GM12873 (cell line): ENCODE data around the gene ADGRG1.

Source experiments
- TF ChIP-seq, protein P1 (sequence below): IDR thresholded peaks from 2 replicates; pipeline ENCODE4 v1.5.1; 2012; ENCODE audit warnings: low read depth, mild to moderate bottlenecking, moderate library complexity, low read length, control low read depth; ENCODE audit not compliant: insufficient read depth; ENCODE audit errors: missing control alignments

ADGRG1 gene

DNA sequence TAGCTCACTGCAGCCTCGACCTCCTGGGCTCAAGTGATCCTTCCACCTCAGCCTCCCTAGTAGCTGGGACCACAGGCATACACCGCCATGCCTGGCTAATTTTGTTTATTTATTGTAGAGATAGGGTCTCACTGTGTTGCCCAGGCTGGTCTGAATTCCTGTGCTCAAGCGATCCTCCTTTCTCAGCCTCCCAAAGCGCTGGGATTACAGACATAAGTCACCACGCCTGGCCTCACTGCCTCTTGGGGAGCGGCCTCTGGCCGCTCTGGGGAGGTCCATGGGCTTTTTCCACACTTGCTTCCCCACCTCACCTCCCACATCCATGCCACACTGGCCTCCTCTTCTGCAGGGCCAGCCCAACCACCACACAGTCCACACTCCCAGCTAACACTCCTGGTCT lies 21.4 kb downstream of the ADGRG1 start:
- TF ChIP-seq, protein P1, sequence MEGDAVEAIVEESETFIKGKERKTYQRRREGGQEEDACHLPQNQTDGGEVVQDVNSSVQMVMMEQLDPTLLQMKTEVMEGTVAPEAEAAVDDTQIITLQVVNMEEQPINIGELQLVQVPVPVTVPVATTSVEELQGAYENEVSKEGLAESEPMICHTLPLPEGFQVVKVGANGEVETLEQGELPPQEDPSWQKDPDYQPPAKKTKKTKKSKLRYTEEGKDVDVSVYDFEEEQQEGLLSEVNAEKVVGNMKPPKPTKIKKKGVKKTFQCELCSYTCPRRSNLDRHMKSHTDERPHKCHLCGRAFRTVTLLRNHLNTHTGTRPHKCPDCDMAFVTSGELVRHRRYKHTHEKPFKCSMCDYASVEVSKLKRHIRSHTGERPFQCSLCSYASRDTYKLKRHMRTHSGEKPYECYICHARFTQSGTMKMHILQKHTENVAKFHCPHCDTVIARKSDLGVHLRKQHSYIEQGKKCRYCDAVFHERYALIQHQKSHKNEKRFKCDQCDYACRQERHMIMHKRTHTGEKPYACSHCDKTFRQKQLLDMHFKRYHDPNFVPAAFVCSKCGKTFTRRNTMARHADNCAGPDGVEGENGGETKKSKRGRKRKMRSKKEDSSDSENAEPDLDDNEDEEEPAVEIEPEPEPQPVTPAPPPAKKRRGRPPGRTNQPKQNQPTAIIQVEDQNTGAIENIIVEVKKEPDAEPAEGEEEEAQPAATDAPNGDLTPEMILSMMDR = no peak

DNA sequence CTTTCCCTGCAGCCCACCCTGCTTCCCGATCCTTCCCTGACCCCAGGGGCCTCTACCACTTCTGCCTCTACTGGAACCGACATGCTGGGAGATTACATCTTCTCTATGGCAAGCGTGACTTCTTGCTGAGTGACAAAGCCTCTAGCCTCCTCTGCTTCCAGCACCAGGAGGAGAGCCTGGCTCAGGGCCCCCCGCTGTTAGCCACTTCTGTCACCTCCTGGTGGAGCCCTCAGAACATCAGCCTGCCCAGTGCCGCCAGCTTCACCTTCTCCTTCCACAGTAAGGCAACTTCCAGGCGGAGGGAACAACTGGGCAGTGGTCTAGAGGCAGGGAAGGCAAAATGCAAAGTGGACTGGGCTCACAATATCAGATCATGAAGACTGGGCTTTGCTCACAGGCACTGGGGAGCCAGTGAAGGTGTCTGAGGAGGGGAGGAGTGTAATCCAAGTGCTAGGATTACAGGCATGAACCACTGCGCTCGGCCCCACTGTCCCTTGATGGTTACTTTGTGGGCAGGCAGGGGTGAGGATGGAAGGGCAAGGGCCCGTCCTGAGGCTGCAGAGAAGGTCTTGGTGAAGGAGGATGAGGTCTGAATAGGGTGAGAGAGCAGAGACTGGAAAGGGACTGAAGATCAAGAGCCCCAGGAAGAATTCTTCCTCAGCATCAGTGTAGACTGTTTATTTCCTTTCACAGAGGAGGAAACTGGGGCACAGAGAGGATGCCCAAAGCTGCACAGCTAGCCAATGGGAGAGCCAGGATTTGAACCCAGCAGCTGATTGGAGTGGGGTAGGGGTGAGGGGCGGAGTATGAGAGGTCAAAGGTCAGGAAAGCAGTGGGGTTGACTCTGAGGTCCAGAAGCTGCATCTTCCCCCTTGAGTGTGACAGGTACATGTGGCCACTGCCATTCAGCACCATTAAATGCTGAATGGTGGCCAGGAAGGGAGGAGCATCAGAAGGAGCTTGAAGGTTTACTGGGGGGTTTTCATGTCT lies 23.2 kb downstream of the ADGRG1 start:
- TF ChIP-seq, protein P1 = no peak

DNA sequence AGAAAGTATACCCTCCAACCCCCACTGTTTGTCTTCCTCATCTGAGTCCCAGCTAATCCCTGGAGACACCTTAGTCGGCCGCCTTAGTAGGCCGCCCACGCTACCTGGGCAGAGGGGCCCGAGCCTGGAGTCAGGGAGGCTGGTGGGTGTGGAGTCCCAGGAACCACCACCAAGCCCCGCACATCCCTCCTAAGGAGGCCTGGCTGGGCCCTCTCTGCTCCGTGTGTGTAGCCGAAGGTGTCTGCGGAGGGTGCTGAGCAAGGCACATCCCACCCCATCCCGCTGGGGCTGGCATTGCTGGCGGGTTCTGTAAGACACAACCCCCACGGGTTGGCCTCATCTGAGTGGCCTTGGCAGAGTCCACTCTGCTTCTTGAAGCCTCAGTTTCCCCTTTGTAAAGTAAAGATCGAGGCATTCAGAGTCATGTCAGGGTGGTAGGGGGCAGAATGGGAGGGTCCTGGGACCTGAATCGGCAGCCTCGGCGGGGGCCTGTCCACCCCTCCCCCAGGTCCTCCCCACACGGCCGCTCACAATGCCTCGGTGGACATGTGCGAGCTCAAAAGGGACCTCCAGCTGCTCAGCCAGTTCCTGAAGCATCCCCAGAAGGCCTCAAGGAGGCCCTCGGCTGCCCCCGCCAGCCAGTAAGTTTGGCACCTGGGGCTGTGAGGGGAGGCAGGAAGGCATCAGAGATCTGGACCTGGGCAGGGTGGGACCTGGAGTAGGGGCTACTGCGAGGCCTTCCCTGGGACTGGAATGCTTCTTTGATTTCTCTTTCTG lies 24.5 kb downstream of the ADGRG1 start:
- TF ChIP-seq, protein P1 = no peak

DNA sequence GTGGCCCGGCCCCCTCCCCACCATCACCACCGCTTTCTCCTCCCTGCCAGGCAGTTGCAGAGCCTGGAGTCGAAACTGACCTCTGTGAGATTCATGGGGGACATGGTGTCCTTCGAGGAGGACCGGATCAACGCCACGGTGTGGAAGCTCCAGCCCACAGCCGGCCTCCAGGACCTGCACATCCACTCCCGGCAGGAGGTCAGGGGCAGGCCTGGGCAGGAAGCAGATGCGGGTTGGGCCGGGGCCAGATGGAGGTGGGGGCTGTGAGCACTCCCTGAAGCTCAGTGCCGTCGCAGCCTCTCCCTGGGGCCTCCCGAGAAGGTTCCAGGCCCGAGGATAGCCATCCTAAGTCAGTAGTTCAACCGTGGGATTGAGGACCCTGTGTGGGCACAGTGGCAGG lies 25.5 kb downstream of the ADGRG1 start:
- TF ChIP-seq, protein P1 = no peak

DNA sequence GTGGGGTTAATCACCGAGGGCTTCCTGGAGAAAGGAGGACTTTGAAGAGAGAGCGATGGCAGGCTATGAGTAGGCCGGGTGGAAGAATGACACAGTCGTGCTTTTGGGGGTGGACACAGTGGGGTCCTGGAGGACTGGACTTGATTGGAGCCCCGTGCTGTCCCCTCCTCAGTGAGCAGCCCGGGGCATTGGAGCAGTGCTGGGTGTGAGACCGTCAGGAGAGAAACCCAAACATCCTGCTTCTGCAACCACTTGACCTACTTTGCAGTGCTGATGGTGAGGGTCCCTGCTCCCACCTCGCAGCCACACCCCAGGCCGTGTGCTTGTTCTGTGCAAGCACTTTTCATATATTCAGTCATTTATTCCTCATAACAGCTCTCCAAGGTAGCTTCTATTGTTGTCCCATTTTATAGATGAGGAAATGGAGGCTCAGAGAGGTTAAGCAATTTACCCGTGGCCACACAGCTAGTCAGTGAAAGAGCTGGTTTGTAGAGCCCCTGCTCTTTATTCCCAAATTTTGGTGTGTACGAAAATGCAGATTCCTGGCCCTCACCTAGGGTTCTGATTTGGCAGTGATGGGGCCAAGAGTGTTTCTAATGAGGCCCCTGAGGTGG lies 28.0 kb downstream of the ADGRG1 start:
- TF ChIP-seq, protein P1 = no peak

DNA sequence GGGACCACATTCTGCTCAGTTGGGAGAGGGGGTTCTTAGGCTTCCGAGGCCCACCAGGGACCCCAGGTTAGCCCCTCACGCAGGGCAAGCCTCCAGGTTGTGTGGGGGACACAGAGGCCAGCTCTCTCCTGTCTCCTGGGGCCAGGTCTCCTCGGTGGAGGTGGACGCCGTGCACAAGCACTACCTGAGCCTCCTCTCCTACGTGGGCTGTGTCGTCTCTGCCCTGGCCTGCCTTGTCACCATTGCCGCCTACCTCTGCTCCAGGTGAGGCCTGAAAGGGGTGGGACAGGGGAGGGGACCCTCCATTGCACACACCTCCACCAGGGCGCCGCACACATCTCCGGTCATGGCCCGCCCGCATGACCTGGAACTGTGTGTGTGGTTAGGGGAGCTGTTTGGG lies 28.8 kb downstream of the ADGRG1 start:
- TF ChIP-seq, protein P1 = no peak
